ENCODE results near the gene MAP2K7.
"Not testable (repeated sequence)": the region's sequence is repeated elsewhere in the genome, so short reads cannot be mapped to it uniquely, and the experiment has no call there.

Gene MAP2K7

DNA sequence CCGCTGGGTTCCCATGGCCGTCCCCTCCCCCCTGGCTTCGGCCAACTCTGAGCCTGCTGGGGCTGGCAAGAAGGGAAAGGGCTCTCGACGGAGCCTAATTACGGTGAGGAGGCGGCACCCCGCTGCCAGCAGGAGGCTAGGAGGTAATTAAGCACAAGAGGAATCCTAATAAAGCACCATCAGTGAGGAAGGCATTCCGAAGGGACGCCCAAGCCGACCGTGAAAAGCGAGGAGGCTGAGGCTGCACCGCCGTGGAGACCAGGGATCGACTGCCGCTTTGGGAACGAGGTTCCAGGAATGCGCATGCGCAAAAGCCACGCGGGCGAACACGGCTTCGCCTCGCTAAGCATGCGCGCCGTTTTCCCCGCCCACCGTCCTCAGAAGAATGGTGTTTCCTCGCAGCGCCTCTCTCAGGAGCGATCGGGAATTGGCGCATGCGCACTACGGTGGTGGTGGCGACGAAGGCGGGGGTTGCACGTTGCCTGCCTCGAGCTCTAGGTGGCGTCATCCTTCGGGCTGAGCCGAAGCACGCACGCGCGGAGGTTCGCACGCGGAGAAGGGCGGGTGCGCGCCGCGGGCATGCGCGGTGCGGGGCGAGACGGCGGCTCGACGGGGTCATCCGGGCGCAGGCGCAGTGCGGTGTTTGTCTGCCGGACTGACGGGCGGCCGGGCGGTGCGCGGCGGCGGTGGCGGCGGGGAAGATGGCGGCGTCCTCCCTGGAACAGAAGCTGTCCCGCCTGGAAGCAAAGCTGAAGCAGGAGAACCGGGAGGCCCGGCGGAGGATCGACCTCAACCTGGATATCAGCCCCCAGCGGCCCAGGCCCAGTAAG lies at the start of gene MAP2K7:
MAP2K7 (plus strand) TSS at position 634 of the 830 bp plus-strand sequence; CDS start at position 702, 68 bp downstream.
- peak; percentile 99 for DNase-seq

DNA sequence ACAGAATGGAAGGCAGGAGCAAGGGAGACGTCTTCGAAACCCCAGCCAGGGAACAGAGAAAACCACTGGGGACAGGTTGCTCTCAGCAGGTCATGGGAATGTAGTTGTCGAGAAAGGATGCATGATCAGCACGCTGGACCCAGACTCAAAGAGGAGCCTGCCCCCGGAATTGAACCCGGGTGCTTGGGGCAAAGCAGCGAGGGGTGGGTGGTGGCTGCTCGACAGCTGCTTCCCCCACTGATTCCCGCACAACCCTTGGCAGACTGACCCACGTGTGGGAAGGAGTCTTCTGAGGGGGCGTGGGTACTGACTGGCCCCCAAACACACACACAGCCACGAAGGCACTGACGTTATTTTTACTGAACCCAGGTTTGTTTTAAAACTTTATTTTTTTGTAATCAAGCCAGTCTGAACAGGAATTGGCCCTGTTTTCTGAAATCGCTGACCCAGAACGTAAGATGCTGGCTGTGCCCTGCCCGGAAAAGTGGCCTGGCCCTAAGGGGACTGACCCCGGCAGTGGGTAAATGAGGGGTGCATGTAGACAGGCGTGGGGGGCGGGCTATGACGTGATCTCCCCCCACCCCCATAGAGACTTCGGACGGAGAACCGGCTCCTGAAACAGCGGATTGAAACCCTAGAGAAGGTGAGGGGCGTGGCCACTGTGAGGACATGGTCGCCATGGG lies 48.1 kb upstream of the MAP2K7 start:
- no peak for DNase-seq

DNA sequence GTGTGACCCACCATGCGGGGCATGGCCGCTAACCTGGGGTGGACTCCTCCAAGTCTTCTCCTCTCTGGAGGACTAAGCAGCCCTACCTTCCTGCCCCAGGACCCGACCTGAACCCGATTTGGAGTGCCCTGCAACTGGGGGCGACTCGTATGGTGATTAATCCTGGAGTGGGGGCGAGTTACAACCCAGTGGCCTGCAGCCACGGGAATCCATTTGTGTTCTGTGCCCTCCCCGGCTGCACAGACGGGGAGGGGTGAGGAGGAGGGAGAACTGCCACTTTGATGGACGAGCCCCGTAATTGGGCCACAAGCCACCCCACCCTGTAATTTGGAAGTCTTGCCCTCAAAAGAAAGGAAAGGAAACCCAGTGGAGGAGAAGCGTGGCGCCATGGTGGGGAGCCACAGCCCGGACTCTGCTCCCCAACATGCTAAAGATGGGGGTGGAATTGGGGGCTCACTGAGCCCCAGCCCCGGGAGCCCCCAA lies 47.5 kb upstream of the MAP2K7 start:
- DNase-seq = no peak

DNA sequence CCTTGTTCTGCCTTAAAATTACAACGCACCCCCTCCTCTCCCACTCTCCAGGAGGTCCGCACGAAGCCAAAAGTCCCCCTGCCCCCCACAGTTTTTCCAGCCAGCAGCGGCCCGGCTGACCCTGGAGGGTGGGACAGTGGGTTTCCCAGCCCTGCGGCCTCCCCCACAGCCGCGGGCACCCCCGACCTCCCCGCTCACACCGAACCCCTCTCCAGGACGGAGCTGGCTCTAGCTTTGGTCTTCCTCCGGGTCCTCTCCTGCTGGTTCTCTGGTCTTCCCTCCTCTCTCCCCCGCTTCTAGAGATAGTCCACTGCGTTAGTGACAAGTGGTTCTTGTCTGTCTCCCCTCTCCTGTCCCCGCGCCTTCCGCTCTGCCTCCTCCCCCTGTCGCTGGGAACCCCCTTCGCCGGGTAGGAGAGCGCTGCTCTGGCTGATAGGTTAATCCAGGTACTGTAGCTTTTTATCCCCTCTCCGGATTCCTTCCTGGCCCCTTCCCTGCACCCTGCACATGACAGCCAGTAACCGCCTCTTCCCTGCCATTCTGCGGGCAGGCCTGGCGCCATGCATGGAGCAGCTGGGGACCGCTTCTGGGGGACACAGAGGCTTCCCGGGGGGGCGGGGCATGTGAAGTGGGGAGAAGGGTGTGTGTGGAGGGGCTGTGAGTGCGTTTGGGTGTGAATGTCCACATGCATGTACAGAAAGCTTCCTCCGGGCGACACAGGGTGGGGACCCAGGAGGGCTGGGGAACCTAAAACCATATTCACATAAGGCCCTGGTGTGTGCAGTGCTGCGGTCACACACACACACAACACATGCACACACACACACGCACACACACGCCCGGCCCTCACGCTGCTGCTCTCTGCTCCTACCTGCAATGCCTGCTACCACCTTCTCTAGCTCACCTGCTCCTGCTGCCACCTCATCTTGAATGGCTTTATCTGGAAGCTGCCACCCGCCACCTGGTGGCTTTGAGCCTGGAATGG lies 46.7 kb upstream of the MAP2K7 start:
- DNase-seq = no peak

DNA sequence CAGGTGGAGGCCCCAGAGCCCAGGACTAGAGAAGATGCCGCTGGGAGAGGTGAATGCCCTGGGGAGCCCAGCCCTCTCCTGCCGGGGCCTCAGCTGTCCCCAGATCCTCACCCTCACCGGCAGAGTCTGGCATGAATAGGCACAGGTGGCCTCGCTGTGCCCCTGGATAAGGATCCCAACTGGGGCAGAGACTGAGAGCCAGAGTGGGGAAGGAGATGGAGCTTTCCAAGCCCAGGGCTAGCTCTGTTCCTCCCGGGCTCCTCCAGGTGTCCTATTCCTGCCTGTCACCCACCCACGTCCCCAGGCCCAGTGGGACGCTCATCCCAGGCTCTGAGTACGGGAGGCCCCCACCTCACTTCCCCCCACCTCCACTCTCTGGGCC lies 46.0 kb upstream of the MAP2K7 start:
- no peak for DNase-seq

DNA sequence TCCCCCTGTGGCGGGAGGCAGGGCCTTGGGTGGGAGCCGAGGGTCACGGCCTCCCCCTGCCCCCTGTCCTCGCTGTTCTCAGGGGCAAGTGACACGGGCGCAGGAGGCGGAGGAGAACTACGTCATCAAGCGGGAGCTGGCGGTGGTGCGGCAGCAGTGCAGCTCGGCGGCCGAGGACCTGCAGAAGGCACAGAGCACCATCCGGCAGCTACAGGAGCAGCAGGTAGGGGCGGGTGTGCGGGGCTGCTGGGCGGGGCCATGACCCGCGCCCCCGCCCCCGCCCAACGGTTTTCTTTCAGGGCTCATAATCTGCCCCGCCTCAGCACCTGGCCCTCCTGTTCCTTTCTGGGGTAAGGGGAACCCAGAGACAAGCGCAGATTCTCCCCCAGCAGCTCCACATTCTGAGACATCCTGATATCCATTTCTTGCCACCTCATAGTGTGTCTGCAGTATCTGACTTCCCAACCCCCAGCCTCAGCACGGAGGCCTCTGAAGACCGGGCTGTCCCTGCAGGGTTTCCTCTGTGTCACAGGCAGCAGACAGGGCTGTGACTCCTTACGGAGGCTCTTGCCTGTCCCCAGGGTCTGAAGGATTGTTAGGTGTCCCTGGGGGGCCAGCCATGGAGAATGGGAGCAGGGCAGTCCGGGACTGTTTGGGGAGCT lies 45.4 kb upstream of the MAP2K7 start:
- DNase-seq = no peak

DNA sequence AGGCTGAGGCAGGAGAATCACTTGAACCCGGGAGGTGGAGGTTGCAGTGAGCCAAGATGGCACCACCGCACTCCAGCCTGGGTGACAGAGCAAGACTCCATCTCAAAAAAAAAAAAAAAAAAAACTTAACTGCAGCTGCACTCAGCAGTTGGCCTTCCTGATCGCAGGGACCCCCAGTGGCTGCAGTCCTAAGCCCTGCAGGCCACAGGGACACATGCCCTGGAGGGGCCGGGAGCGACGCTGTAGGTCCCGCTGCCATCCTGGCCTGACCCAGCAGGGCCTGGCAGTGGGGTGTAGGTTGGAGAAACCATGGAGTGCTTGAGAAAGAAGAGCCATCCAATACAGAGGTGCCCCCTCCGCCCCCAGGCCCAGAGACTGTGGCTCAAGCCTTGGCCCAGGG lies 44.6 kb upstream of the MAP2K7 start:
- DNase-seq = not testable (repeated sequence)

DNA sequence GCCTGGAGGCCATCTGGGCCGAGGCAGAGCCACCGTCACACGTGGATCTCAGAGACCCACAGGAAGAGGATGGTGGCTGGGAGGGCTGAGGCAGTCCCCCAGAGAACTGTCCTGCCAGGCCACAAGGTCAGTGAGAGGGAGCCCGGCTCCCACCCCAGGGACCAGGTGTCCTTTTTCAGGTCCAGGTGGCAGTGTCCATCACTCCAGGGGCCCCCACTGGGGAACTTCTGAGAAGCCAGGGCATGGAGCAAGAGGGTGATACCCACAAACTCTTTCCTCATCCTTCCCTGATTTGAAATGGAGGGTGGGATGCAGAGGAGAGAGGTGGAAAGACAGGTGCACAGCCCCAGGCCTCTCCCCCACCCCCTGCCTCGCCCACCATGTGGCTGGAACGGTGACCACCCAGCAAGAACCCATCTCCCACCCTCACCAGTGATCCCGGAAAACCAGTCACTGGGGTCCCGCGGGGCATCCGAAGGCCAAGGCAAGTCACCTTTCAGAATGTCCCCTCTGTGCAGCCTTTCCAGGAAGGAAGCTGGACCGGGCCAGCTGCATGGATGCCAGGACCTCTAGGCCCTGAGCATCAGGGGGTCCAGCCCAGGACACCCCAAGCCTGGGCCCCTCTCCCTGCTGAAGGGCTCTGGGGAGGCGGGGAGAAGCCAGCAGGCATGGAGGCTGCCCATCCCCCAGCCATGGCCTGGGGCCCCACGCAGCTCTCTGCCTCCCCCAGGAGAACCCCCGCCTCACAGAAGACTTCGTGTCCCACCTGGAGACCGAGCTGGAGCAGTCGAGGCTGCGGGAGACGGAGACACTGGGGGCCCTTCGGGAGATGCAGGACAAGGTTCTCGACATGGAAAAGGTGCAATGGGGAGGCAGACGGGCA lies 43.6 kb upstream of the MAP2K7 start:
- no peak for DNase-seq

DNA sequence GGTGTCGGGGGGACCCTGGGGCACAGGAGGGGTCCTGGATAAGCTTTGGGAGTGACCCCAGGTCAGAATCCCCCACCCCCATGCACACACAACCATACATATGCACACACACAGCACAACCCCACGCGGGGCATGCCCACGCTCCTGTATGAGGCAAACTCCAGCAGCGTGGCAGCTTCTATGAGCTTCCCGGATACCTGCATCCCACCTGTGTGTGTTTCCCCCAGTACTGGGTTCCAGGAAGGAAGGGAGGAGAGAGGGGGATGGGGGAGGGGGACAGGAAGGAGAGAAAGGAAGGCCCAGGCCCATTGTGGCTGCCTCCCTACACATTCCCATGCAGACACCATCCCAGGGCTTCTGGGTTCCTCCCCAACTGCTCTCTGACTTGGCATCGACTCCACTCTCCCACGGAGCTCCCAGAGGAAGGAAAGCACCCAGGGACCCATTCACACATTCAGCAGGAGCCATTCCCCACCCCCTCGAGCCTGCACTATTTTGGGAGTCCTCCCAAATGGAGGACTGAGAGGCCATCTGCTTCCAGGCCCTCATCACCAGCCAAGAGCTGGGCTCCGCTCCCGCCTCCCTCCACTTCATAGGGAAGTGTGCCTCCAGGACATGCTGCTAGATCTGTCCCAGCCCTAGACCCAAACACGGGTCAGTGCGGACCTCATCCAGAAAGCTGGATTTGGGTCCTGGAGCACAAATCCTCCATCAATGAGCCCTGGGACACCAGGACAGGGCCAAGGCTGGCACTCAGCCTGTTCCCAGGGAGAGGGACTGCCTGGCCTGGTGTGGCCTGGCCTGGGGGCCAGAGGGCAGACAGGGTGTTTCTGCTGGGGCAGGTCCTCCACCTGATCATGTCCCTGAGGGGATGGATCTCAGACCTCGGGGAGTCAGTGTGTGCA lies 42.7 kb upstream of the MAP2K7 start:
- DNase-seq = no peak

DNA sequence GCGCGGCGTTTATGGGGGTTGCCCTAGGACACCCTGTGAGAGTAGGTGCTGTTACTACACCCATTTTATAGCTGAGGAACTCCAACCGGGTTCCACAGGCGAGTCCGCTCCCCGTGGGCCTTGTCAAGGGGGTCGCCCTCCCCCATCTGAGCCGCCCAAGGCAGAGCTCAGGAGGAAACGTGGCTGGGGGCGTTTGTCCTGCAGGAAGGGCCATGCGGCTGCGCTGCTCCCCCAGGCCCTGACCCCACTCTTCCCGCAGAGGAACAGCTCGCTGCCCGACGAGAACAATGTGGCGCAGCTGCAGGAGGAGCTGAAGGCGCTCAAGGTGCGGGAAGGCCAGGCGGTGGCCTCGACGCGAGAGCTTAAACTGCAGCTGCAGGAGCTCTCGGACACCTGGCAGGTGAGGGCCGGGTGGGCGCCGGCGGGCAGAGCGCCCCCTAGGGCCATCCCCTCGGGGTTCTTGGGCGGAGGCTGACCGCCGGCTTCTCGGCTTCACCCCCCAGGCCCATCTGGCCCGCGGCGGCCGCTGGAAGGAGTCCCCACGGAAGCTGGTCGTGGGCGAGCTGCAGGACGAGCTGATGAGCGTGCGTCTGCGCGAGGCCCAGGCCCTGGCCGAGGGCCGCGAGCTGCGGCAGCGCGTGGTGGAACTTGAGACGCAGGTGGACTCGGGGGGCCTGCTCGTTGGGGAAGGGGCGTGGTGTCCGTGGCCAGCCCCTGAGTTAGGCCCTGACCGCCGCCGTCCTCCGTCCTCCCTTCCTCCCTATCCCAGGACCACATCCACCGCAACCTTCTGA lies 41.9 kb upstream of the MAP2K7 start:
- DNase-seq = no peak

DNA sequence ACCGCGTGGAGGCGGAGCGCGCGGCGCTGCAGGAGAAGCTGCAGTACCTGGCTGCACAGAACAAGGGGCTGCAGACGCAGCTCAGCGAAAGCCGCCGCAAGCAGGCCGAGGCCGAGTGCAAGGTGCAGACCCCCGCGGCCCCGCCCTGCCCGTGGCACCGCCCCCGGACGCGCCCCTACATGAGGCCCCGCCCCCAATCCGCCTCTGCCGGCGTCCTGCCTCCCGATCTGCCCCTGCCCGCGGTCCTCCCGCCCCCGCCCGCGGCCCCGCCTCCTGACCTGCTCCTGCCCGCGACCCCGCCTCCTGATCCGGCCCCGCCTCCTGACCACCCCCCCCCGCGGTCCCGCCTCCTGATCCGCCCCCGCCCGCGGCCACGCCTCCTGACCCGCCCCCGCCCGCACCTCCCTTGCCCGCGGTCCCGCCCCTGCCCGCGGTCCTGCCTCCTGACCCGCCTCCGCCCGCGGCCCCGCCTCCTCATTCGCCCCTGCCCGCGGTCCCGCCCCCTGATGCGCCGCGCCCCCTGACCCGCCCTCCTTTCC lies 41.2 kb upstream of the MAP2K7 start:
- peak; percentile 67 for DNase-seq

DNA sequence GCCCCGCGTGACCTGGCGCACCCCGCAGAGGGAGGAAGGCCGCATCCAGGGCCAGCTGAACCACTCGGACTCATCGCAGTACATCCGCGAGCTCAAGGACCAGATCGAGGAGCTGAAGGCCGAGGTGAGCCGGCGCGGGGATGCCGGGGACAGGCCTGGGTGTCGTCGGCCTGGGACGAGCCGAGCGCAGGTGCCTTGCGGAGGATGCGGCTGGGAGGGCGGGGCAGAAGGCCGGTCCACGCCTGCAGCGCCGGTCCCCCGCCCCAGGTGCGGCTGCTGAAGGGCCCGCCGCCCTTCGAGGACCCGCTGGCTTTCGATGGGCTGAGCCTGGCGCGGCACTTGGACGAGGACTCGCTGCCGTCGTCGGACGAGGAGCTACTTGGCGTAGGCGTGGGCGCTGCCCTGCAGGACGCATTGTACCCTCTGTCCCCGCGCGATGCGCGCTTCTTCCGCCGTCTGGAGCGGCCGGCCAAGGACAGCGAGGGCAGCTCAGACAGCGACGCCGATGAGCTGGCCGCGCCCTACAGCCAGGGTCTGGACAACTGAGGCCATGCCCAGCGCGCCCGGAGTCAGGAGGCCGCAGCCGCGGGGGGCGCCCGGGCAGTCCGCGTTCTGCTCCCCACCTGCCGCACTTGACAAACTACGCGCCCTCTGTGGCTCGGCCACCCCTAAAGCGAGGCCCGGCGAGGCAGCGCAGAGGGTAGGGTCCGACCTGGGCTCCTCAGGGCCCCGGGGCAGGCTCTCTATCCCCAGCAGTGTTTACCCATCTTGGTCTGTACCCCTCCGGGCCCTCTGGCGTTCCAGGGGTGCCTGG lies 40.3 kb upstream of the MAP2K7 start:
- peak; percentile 24 for DNase-seq

DNA sequence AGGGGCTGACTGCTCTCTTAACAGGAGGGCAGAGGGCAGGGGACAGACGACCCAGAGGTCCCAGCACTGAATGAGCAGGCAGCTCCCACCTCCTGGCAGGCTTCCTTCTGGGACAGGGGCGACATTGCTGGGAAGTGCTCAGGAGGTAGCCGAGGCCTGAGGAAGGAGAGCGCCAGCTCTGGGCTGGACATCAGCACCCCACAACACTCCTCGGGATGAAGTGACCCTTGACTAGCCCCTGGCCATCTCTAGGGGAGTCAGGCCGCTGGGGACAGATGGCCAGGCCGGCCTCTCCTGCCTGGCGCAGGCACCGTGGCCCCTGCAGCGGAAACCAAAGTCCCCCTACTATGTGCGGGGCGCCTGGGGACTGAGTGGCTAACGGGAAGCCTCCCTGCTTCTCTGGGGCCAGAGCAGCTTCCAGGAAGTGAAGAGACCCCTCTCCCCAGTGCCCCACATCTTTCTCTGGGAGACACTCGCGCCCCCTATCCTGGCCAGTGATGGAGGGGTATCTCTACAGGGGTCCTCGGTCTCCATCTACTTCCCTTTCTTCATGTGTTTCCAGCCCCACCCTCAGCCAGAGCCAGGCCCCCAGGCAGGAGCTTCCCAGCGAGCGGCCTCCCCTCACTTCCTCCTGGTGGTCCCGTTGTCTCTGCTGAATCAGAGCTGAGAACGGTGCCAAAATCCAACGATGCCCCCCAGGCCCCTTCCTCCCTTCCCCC lies 39.5 kb upstream of the MAP2K7 start:
- no peak for DNase-seq

DNA sequence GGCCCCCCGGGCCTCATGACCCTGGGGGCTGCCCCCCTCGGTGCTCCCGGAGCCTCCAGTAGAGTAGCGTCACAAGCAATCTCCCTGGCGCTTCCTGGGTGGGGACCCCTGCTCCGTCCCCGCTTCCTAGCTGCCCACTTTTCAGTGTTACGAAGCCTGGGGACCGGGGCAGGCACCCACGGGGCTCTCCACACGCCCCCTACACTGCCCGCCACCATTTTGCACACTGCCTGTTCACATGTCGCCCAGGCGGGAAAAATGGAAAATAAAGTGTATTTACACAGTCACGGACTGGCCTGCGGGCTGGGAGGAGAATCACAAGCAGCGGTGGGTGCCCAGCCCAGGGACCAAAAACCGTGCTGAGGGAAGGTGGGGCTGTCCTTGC lies 39.0 kb upstream of the MAP2K7 start:
- no peak for DNase-seq

DNA sequence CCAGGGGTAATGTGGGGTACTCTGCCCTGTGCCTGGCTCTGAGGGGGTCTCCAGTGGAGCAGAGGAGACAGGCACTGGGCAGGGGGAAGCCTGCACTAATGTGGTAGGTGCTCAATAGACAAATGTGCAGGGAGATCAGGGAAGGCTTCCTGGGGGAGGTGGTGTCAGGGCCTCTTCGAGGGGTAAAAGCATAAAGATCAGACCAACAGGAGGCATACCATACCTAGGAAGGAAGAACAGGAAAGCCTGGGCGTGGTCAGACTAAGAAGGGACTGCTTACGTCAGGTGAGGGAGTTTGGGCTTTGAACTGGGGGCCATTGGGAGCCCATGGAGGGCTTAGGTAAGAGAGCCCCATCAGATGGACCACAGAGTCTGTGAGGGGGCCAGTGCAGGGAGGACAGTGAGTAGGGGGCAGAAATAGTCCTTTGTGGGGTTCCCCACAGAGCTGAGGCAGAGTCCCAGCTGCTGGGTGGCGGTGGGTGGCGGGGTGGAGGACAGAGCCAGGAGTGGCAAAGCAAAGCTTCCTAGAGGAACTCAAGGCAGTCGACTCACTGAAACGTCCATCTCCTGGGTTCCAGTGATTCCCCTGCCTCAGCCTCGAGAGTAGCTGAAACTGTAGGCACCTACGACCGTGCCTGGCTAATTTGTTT lies 38.3 kb upstream of the MAP2K7 start:
- DNase-seq = no peak

DNA sequence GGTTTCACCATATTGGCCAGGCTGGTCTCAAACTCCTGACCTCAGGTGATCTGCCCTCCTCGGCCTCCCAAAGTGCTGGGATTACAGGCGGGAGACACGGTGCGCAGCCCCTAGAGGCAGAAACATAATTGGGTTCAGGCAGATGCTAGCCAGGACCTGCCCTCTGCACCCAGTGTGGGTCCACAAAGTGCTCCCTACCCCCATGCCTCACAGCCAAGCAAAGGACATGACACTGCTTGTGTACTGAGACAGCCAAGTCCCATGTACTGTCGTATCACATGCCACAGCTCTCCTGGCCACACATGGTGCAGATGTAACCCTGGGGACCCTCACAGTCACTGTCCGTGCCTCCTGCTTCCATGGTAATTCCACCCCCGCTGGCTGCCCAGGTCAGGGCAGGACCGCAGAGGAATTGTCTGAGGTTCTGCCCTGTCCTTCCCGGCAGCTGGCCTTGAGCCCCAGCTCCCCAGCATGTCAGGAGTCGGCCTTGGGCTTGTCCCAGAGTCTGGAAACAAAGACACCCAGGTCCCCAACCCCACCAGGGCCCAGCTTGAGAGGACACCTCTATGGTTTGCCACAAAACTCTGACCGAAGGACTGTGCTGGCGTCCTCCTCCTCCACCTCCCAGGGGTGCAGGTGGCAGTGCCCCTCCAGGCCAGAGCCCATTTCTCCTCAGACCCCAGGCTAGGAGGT lies 37.1 kb upstream of the MAP2K7 start:
- no peak for DNase-seq

Data from stimulated activated naive CD4-positive, alpha-beta T cell treated with Interleukin-2 at 50 U/mL for 16 hours (primary cell).